DND-41 (cell line): Measurements from ENCODE around the gene CTIF.

Experiments used
- EZH2 ChIP-seq: IDR thresholded peaks from 3 replicates; pipeline ENCODE4 v1.6.1; 2012; ENCODE audit warnings: borderline replicate concordance, low read depth, mild to moderate bottlenecking, moderate library complexity, low read length, inconsistent platforms; ENCODE audit not compliant: severe bottlenecking
- TF ChIP-seq, protein P1 (sequence below): IDR thresholded peaks from 2 replicates; pipeline ENCODE4 v1.5.1; 2012; ENCODE audit warnings: borderline replicate concordance, low read length, moderate library complexity, mild to moderate bottlenecking; ENCODE audit not compliant: poor library complexity, severe bottlenecking; ENCODE audit errors: extremely low read depth

DNA sequence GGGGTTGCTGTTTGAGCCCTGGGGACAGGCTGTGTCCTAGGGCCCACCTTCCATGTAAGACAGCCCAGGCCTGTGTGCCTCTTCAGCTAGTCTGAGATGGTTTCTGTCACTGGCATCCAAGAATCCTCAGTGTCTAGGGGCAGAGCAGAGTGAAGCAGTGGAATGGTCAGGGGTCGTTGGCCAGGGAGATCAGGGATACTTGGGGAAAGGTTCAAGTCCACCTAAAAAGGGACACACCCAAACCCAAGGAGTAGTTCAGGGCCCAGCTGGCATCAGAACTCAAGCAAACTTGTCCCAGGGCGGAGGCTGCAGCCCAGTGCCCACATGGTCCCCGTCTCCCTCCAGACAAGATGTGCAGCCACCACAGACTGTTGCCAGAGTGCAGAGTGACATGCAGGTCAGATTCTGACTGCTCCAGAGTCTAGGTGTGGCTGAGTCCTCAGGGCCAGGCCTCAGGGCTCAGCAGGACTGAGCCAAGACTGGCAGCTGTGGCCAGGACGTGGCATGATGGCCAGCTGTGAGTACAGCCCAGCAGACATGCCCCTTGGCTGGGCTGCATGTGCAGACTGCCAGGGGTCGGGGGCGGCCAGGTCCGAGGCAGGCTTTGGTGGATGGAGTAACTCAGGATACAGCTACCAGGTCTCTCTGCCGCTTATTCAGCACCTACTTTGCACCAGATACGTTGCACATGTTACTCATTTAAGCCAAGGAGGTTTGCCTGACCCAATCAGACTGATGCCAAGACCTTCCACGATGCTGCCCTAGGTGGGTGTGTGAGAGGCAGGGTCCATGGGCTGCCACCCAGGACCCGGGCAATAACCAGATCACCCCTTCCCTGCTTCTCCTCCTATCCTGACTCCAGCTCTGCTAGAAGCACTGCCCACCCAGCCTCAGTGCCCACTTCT is 265.4 kb downstream of the CTIF start:
- TF ChIP-seq, protein P1, sequence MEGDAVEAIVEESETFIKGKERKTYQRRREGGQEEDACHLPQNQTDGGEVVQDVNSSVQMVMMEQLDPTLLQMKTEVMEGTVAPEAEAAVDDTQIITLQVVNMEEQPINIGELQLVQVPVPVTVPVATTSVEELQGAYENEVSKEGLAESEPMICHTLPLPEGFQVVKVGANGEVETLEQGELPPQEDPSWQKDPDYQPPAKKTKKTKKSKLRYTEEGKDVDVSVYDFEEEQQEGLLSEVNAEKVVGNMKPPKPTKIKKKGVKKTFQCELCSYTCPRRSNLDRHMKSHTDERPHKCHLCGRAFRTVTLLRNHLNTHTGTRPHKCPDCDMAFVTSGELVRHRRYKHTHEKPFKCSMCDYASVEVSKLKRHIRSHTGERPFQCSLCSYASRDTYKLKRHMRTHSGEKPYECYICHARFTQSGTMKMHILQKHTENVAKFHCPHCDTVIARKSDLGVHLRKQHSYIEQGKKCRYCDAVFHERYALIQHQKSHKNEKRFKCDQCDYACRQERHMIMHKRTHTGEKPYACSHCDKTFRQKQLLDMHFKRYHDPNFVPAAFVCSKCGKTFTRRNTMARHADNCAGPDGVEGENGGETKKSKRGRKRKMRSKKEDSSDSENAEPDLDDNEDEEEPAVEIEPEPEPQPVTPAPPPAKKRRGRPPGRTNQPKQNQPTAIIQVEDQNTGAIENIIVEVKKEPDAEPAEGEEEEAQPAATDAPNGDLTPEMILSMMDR: no peak
- TF ChIP-seq EZH2: no peak
